SK-MEL-5 (cell line): ENCODE results near the gene GLYATL1. TPM values are rescaled to one million over a fixed set of nuclear protein-coding genes. Genes with fewer than 3 reads are reported as not detected.

Experiments used
- DNase-seq: peaks from one replicate; pipeline ENCODE4 v3.0.0-alpha.2; 2016; ENCODE audit warnings: low read depth, low spot score
- in situ Hi-C: cut with HindIII; loops from 2 replicates; pipeline ENCODE4 v1.10.0; 2016; ENCODE audit warnings: low sequenced_read_pairs, high pct_unique_total_duplicates, low pct_unique_long_range_greater_than_20kb
- polyA plus RNA-seq, 2 experiments: library from polyadenylated mRNA; depleted of rRNA; stranded (reverse); fragments of >200 nt; gene quantifications; 2 replicates each; pipeline ENCODE4 v1.2.3, GENCODE V29; 2015
- total RNA-seq: library from RNA; depleted of rRNA; stranded (reverse); fragments of >200 nt; shearing (Covaris generic); gene quantifications from 2 replicates; pipeline ENCODE4 v1.2.3, GENCODE V29; 2014; rRNA removed

GLYATL1 gene
- not detected in 2 replicates for total RNA-seq
- not detected in 2 replicates for polyA plus RNA-seq (2015; cell fraction: cytosol; rRNA removed)
- polyA plus RNA-seq (2015; cell fraction: nucleus; rRNA removed), result not detected in 2 replicates

DNA sequence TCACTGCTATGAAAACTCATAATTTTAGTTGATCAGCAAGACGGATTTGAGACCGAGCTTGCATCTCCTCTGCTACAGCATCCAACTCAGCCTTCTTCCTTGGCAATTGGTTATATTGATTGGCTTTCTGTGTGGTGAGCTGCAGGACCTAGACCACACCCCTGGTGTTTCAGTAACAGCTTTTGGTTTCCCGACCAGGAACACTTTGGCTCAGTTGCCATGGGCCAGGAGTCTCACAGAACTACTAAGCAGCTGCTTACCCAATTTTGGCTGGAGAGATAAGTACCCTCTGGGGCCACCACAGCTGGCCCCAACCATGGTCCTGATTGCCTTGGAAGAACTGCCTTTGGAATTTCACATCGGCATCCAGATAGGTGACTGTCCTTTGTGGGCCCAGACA, at the start of gene GLYATL1:
GLYATL1 (plus strand) TSS at position 212 of the 400 bp plus-strand sequence. CDS start 7,600 bp downstream, outside the sequence.
- in situ Hi-C loops, result no loop called here
- DNase-seq, result no peak

DNA sequence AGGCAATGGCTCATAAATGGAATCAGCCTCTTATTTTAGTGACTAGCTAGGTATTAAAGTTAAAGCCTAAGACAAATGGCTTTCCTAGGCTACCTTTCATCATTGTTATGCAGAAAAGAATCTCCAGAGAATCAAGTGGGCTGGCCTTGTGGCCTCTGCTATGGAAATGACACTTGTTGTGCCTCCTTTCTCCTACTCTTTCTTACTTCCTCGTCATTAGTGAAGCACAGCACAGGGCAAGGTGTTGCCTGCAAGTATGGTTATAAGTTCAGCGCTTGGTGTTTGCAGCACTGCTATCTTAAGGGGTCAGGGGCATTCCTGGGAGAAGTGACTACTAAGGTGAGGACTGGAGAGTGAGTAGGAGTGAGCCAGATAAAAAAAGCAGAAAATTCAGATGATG, 45.4 kb upstream of the GLYATL1 start:
- no peak for DNase-seq
- in situ Hi-C loops, result no loop called here

DNA sequence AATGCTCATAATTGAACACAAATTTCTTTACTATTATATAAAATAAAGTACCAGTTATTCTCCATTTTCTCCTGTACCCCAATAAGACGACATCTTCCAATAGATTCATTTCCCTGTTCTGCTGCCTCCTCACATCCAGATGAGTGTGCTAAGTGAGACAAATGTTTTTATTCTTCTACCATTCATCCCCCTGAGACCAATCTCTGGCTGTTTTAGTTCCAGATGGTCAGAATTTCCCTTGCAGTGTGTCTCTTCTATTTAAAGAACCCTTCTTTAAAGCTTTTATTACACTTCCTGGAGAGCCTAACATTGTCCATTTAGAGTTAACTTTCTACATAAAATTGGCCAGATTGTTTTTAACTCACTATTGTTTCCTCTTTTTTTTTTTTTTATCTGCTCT, 41.2 kb upstream of the GLYATL1 start:
- in situ Hi-C loops, result no loop called here

DNA sequence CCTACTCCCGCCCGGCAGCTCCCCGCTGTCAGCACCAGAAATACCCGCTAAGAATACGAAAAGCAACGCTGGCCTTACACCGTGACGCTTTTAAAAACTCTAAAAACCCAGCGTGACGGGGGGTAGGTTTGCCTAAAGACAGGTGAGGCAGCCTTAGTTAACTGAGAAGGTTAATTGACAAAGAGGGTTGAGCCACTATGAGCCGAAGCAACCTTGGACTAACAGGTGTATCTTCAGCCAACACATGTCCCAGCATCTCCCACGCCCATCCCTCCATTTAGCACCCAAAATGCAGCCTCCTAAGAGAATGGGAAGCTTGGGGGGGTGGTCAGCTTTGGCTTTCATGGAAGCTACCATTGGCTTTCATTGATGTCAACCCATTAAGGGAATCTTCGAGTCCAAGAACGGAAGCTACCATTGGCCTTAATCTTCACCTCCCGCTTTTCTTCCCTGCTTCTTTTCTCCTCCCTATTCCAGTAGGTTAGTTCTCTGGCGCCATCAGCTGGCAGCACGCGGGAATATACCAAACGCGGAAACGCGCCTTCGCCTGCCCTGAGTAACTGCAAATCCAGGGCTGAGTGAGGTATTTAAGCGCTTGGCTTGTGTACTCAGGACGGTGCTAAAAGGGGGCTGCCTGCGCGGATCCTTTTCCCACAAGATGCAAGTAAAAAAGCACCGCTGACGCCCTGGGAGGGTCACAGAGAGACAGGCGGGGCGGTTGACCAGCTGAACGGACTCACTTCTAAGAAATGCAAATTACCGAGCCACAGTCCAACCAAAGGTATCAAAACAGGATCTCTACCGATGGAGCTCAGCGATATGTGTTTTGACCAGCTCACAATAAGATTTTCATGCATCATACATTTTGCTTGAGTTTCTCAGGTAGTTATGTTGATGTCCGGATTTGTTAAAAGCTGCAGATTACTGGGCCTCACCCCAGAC, 38.5 kb upstream of the GLYATL1 start:
- peak; percentile 85 for DNase-seq
- in situ Hi-C loops, result no loop called here

More for the DNA sequence above, 41.2 kb upstream of the GLYATL1 start:
- DNase-seq, result no peak

DNA sequence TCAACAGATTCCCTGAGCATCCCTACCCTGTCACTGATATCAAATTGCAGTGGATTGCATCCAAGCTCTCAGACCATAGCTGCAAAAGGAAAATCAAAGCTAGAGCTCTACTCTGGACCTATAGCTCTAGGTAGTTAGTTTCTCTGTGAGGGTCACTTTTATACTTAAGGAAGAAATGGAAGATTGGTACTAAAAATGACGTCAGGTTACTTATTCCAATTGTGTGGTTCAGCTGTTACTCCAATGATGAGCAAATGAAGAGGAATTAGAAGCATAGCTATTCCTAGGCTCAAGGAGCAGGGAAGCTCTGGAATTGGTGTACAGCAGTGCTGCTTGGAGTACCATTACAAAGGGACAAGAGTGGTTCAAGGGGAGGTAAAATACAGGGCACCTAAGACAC, 36.4 kb upstream of the GLYATL1 start:
- in situ Hi-C loops, result no loop called here
- DNase-seq, result no peak

GRCh38 chr11:58905011-58905720, 34.1 kb upstream of the GLYATL1 start:
- DNase-seq, result no peak
- in situ Hi-C loops, result no loop called here

DNA sequence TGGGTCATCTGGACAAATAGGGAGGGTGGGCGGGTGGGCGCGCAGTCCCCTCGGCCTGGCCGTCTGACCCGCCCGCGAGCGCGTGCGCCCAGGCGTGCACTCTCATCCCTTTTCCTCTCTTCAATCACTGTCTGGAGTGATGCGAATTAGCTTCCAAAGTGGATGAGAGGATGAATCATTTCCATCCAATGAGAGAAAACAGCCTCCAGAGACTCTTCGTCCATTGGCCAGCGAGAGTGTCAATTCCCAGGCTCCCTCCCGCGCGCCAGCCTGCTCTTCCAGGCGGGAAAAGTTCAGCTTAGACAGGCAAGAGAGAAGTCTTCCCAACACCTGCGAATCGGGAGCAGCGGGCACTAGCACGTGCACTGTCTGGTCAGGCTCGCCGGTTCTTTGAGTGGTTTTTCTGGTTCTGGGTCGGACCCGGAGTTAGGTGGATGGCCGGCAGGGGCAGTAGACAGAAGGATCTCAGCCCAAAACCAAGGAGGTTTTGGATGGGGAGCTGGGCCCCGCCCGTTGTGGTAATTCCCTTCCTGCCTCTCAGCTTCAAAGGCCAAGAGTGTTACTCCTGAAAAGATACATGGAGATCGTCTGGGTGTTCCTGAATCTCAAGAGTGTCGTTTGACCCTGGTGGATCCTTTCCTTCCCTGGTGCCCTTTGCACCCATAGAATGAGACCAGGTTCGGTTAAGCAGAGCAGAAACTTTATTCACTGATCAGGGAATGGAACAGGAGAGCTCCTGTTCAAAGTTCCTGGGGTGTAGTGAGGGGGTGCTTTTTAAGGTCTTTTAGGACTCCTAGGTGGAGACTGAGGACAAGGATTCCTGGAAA, 33.4 kb upstream of the GLYATL1 start:
- peak; percentile 71 for DNase-seq
- in situ Hi-C loops, result no loop called here

DNA sequence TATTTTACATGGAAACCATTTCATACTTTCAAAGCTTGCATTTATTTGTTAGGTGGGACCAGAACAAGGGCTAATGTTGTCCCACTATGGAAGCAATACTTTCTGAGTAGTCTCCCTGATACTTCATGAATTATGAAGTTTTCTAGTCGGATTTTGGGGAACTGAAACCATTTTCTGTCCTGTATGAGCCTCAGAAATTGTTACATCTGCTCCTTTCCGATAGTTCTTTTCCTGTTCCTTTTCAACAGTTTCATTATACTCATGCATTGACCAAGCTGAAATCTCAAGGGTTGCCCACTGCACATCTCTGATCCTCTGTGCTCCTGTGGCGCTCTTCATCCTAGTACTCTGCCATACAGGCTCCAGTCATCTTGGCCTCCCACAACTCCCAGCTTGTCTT, 31.5 kb upstream of the GLYATL1 start:
- DNase-seq, result no peak
- in situ Hi-C loops, result no loop called here

DNA sequence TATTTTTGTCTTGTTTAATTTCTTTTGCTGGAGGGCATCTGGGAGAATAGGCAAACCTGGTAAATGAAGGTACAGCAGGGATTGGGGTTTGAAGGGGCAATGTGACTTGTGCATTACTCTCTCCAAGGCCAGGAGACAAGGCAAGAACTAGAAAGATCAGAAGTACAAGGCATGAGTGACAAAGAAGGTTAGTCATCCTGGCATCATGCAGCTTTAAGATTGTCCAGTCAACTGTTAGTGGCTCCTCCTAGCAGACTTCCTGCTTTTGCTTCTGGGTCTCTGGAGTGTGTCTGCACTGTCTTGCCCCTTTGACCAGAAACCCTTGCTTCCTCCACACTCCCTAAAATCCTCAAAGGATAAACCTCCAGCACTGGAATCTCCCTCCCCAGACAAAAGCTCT, 27.2 kb upstream of the GLYATL1 start:
- no peak for DNase-seq
- in situ Hi-C loops, result no loop called here

DNA sequence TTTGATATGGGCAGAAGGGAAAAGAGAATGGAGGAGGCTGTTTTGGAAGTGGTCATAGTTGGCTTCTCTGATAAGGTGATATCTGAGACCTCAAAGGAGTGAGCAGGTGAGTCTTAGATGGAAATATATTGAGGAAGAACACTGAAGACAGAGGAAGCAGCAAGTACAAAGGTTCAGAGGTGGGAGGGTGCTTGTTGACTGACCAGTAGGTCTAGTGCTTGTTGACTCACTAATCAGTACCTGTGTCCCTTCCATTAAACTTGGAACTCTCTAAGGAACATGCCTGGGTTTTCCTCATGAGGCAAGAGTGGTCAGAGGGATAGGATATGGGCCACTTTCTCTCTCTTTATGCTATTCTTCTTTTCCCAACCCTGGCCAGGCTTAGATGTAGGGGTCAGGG, 25.6 kb upstream of the GLYATL1 start:
- in situ Hi-C loops, result no loop called here
- no peak for DNase-seq

GRCh38 chr11:58914821-58915543, 24.3 kb upstream of the GLYATL1 start:
- in situ Hi-C loops, result no loop called here
- no peak for DNase-seq

- in situ Hi-C loops, result no loop called here
- DNase-seq, result no peak
Measured at GRCh38 chr11:58916637-58917036, 22.7 kb upstream of the GLYATL1 start.

DNA sequence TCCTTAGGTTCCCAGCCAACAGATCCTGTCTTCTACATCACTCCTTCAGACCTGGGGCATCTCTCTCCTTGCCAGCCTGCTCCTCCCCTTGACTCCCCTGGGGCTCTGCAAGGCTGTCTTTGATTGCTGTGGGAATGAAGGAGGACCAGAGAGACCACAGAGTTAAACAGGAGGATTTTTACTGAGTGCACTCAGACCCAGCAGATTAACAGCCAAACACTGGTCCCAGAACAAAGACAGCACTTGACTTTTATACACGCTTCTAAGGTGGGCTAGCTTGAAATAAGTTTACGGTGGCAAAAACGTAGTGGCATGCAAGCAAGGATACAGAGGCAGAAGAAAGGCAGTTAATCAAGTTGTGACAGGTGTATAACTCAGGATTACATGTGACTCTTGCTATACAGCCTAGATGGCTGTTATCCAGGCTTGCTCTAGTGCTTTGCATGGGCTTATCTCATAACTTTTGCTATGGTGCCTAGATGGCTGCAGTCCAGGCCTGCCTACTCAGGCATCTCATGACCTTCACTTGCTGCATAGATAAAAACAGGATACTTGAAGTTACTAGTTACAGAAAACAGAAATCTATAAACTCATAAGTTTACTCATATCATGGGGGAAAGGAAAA, 22.0 kb upstream of the GLYATL1 start:
- in situ Hi-C loops, result no loop called here
- no peak for DNase-seq

GRCh38 chr11:58919561-58919960, 19.7 kb upstream of the GLYATL1 start:
- DNase-seq, result no peak
- in situ Hi-C loops, result no loop called here

DNA sequence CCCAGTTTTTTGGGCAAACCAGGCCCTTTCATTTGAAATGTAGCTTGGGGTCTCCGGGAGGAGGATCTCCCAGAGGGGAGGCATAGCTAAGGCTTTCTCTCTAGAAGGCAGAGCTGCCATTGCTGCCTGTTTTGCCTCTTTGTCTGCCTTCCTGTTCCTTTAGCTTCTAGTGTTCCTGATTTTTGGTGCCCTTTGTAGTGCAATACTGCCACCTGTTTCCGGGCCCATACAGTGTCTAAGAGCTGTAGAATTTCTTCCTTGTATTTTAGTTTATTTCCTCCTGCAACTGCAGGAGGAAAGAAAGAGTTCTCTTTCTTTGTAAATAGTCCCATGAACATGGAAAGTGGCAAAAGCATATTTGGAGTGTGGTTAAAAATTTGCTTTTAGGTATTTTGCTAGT, 19.3 kb upstream of the GLYATL1 start:
- in situ Hi-C loops, result no loop called here

DNA sequence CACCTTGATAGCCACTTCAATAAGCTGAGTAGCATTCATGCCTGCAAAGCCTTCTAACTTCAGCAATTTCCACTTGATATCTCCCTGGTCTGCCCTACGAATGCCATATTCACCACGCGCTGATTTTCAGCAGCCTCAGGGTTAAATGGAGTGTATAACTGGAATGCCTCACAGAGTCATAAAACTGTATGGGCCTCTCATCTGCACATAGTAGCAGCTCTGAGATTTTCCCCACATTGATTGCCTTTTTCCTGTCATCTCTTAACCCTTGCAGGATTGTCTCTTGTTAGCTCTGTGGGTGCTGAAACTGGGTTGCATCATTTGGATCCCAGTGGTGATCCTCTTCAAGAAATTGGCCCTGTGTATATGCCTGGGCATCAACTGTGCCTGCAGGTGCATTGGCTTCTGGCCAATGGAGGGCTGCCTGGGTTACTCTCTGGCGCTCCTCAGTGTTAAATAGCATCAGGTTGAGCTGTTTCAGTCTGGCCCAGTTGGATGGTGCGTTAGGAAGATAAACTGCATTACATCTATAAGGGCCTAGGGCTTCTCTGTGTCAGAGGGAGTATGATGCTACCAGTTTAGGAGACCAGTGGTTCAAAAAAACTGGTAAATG, 17.4 kb upstream of the GLYATL1 start:
- in situ Hi-C loops, result no loop called here
- no peak for DNase-seq

More for the DNA sequence above, 19.3 kb upstream of the GLYATL1 start:
- no peak for DNase-seq
